HG02970 (cell line): Measurements from ENCODE around the gene CYP2C18.
A peak's percentile ranks its signal among the peaks of the same experiment; 100 is the strongest.
"Not testable (repeated sequence)": the region's sequence is repeated elsewhere in the genome, so short reads cannot be mapped to it uniquely, and the experiment has no call there.

Source experiments
- ATAC-seq: cut with Tn5 transposase; IDR thresholded peaks from one replicate; pipeline ENCODE4 v1.9.1; 2021; ENCODE audit warnings: mild to moderate bottlenecking, moderate library complexity, moderate number of reproducible peaks; ENCODE audit not compliant: unreplicated experiment, low FRiP score

The CYP2C18 gene

DNA sequence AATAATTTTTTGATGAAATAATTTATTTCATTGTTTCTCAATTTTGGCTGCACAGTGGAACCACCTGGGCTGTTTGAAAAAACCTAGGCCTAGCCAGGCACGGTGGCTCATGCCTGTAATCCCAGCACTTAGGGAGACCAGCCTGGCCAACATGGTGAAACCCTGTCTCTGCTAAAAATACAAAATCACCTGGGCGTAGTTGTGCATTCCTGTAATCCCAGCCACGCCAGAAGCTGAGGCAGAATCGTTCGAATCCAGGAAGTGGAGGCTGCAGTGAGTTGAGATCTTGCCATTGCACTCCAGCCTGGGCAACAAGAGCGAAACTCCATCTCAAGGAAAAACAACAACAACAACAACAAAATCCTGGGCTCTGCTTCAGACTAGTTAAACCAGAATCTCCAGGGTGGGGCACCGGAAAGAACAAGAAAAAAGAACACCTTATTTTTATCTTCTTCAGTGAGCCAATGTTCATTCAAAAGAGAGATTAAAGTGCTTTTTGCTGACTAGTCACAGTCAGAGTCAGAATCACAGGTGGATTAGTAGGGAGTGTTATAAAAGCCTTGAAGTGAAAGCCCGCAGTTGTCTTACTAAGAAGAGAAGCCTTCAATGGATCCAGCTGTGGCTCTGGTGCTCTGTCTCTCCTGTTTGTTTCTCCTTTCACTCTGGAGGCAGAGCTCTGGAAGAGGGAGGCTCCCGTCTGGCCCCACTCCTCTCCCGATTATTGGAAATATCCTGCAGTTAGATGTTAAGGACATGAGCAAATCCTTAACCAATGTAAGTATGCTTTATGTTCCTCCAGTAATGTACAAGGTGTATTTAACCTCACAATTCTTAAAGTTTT lies at the start of gene CYP2C18:
Gene CYP2C18 (plus strand): TSS at position 516 of the 841 bp plus-strand sequence. CDS start 91 bp downstream, at position 607.
- no peak for ATAC-seq

DNA sequence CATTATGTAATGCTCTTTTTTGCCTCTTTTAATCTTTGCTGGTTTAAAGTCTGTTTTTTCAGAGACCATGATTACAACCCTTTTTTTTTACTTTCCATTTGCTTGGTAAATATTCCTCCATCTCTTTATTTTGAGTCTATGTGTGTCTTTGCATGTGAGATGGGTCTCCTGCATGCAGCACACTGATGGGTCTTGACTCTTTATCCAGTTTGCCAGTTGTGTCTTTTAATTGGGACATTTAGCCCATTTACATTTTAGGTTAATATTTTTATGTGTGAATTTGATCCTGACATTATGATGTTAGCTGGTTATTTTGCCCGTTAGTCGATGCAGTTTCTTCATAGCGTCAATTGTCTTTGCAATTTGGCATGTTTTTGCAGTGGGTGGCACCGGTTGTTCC lies 45.4 kb upstream of the CYP2C18 start:
- ATAC-seq = not testable (repeated sequence)

DNA sequence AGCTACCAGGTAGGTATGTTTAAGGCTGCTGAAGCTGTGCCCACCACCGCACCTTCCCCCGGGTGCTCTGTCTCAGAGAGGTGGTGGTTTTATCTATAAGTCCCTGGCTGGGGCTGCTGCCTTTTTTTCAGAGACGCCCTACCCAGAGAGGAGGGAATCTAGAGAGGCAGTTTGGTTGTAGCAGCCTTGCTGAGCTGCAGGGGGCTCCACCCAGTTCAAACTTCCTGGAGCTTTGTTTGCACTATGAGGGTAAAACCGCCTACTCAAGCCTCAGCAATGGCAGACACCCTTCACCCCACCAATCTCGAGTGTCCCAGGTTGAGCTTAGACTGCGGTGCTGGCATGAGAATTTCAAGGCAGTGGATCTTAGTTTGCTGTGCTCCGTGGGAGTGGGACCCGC lies 43.6 kb upstream of the CYP2C18 start:
- no peak for ATAC-seq

DNA sequence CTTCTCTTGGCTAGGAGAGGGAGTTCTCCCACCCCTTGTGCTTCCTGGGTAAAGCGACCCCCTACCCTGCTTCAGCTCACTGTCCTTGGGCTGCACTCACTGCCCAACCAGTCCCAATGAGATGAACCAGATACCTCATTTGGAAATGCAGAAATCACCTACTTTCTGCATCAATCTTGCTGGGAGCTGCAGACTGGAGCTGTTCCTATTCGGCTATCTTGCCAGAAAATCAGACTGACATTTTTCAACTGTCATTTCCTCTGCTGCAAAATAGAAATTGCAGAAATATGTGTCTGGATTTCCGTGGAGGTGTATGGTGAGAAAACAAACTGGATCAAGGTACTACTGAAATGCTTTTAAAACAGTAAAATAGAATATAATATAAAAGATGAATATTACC lies 43.0 kb upstream of the CYP2C18 start:
- ATAC-seq = no peak

DNA sequence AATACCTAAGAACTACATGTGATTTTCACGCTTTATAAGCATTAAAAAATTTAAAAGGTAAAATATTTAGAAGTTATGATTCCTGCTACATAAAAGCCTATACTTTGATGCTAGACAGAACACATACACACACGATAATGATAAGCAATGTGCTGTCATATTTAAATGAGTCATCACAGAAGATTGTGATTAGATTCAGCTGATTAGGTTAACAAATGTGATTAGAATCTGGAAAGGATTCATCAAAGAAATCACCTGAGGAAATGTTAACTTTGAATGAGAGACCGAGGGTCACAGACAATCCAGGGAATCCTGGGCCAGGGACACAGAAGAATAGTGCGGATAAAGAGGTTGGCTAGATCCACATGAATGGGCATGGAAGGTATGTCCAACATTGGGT lies 42.0 kb upstream of the CYP2C18 start:
- ATAC-seq = no peak

DNA sequence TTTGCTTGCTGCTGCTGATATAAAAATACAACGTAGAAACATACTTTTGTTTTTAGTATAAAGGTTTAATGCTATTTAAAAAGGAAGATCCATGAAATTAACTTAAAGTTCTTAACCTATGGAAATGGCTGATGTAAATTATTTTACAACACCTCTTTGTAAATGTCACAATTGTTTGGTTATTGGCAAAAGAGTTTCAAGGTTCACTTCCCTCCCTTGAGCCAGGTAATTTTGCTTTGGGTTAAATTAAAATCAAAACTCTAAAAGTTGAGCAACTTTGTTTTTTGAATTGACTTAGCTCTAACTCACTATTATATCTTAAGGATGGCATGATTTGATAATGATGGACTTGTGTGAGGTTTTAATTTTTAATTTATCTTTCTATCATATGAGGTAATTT lies 39.2 kb upstream of the CYP2C18 start:
- no peak for ATAC-seq

DNA sequence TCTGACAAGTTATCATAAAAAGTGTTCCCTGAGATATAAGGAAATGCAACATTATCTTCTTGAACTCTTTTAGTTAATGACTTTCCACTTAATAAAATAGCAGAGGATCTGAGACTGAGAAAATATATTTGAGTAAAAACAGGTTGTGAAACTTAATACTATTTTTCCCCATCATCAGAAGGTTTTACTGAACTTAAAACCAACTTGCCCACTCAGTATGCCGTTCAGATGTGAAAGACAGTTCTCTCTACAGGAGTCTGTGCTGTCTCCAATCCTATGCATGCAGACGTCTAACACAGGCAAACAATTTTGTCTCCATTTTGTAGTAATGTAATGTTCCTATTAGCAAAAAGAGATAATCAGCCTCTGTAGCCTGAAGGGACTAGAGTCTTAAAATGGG lies 38.2 kb upstream of the CYP2C18 start:
- ATAC-seq = no peak

DNA sequence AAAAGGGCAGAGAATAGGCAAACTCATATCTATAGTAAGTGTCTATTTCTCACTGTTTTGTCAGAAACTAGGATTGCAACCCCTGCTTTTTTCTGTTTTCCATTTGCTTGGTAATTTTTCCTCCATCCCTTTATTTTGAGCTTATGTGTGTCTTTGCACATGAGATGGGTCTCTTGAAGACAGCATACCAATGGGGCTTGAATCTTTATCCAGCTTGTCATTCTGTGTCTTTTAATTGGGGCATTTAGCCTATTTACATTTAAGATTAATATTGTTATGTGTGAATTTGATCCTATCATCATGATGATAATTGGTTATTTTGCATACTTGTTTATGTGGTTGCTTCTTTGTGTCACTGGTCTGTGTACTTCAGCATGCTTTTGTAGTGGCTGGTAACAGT lies 28.3 kb upstream of the CYP2C18 start:
- not testable (repeated sequence) for ATAC-seq

DNA sequence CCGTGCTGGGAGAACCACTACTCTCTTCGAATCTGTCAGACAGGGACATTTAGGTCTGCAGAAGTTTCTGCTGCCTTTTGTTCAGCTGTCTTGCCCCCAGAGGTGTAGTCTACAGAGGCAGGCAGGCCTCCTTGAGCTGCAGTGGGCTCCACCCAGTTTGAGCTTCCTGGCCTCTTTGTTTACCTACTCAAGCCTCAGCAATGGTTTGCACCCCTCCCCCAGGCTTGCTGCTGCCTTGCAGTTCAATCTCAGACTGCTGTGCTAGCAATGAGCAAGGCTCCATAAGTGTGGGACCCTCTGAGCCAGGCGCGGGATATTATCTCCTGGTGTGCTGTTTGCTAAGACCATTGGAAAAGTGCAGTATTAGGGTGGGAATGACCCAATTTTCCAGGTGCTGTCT lies 20.5 kb upstream of the CYP2C18 start:
- not testable (repeated sequence) for ATAC-seq

DNA sequence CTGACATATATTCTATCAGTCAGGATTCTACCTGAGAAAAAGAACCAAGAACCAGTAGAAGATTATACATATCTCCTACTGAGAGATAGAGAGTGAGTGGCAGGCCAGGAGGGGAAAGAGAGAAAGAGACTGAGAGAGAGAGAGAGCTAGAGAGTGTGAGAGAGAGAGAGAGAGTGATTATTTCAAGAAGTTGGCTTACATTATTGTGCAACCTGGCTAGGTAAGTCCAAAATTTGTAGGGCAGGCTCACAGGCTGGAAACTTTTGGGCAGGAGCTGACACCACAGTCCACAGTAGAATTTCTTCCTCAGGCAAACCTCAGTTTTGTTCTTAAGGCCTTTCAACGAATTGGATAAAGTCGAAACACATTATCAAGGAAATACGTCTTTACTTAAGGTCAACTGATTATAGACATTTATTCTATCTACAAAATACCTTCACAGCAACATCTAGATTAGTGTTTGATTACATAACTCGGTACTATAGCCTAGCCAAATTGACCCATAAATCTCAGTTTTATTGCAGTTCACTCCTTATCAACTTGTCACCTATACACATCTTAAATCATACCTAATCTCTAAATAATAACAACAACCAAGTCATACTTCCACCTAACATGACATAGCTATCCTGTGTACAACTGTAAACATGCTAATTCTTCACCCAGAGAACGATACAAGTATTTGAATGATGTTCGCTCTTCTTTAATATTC lies 17.0 kb upstream of the CYP2C18 start:
- ATAC-seq = no peak

DNA sequence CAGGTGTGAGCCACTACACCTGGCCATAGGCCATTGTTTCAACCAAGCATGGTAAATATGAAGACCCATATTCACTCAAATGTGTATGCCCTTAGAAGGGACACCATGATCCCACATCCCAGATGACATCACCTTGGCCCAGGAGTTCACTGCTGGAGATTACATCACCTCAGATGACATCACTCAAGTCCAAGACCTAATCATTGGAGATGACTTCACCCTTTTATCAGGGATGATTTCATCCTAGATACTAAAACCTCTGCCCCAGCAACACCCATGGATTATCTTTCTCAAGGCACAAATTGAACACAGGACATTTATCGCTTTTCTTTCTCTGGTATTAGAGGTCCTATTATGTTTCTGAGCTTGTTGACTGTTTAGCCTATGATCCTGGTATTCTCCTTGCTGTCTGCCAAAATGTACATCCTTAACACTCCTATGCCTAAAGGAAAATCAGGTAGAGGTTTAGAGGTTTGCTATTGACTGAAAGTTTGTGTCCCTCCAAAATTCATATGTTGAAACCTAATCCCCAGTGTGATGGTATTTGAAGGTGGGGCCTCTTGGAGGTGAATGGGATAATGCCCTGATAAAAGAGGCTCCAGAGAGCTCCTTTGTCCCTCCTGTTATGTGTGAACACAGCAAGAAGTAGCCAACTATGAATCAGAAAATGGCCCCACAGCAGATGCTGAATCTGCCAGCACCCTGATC lies 9.8 kb upstream of the CYP2C18 start:
- no peak for ATAC-seq

DNA sequence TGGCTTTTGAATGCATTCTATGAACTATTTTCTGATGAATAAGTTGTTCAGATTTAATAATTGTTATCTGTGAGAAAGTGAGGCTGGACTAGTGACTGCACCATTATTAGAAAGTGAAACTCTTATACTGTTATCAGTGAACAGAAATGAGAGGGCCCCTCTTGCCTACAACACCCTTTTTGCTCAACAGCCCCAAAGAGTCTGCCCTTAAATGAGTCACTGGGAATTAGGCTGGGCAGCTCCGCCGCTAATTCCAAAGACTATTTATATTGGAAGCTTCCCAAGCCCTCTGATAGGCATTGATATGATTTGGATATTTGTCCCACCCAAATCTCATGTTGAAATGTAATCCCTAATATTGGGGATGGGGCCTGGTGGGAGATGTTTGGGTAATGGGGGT lies 7.0 kb upstream of the CYP2C18 start:
- no peak for ATAC-seq

DNA sequence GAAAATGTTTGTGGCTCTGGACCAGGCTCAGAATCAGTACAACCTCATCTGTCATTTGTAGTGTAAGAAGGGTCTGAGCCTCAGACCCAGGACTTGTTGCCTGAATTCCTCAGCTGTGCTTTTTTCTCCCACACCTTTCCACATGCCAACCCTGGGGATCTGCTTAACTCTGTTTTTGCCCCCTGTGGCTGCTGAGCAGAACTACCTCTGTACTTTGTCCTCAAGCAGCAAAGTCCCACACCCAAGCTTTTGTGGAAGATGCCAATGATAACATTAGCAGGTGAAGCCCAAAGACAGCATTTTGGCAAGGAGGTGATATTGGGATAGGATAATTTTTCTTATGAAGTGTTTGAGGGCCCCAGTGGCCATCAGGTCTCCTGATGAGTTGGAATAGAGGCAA lies 5.8 kb upstream of the CYP2C18 start:
- no peak for ATAC-seq

DNA sequence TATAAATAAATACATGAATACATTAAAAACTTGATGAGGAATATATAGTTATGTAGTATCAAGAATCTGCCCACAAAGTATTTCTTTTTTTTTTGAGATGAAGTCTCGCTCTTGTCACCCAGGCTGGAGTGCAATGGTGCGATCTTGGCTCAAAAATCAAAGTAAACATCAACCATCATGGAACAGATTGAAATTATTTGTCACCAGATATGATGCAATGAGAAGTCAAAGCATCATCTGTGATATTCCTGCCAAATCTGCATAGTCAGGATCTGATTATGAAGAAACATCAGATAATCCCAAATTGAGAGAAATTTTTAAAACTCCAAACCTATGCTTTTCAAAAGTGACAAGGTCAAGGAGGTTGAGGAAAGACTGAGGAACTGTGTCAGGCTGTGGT lies 5.1 kb upstream of the CYP2C18 start:
- no peak for ATAC-seq

DNA sequence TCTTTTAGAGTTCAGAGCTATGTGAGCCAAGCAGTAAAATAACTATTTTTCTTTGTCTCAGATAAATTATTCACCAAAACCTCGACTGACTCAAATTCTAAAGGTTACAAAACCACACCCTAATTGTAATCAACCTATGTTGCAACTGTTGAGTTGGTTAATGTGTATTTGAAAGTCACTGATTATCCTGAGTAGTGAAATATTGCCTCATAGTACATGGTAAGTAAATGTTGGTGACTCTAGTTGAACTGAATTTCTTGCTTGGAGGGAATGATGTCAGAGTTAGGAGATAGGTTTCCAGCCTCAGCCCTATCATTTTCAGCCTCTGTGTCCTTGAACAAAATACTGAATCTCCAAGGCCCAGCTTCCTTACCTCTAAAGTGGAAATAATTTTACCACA lies 3.0 kb upstream of the CYP2C18 start:
- peak; percentile 77 for ATAC-seq

DNA sequence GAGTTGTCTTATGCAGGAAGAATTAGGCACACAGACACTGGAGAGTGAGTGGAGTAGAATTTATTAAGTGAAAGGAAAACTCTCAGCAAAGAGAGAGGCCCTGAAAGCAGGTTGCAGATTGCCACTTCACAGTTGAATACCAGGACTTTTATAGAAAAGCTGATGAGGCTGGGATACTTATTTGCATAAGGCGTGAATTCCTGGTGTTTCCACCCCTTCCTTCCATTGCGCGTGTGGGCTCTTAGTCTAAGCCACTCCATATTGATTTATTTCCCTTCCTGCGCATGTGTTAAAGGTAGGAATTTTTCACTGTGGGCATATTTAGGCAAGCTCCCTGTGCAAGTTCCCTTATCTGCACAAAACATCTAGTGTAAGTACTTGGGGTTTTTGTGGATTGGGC lies 893 bp upstream of the CYP2C18 start:
- ATAC-seq = not testable (repeated sequence)

DNA sequence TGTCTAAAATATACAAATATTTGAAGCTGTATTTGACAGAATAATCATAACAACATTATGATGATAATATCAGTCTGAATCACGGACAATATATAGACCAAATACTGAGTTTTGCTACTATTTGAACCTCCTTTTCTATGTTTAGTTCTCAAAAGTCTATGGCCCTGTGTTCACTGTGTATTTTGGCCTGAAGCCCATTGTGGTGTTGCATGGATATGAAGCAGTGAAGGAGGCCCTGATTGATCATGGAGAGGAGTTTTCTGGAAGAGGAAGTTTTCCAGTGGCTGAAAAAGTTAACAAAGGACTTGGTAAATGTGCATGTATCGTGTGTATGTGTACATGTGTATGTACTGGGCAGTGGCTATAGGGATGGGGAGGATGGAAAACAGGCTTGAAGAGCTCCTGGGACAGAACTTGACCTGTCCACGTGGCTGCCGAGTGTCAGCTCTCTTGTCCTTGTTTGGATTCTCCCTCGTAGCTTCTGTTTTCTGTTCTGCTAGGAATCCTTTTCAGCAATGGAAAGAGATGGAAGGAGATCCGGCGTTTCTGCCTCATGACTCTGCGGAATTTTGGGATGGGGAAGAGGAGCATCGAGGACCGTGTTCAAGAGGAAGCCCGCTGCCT lies 4.2 kb downstream of the CYP2C18 start:
- ATAC-seq = no peak

DNA sequence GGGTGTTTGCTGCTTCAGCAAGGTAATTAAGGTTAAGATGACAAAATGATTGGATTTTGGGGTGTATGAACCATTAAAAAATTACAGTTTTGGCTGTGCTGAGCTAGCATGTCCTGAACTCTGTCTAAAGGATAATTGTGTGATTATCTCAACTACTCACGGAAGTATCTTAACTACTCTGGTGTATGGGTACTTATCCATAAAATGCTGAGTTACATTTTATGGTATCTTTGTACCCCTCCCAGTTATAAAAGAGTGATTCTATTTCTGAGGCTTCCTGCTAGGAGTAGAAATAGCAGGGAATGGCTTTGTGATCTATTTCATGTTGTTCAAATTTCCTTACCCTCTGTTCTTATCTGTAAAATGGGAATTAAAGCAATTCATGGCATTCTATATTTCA lies 22.6 kb downstream of the CYP2C18 start:
- no peak for ATAC-seq

DNA sequence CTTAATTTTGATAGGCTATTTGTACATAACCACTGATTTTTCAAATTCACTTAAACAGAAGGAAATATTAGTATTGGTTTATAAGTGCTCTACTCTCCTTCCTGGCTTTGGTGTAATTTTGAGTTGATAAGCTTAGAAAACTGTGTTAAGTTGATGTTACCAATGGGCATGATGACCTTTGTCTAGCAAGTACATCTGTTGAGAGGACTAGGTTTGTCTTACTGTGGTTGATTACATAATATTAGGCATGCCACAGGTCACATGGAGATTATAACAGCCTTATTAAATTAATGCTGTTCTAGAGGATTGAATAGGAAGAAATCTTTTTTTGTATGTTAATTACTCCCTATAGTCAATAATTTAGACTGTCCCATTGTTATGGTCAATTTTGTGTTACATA lies 27.0 kb downstream of the CYP2C18 start:
- no peak for ATAC-seq

DNA sequence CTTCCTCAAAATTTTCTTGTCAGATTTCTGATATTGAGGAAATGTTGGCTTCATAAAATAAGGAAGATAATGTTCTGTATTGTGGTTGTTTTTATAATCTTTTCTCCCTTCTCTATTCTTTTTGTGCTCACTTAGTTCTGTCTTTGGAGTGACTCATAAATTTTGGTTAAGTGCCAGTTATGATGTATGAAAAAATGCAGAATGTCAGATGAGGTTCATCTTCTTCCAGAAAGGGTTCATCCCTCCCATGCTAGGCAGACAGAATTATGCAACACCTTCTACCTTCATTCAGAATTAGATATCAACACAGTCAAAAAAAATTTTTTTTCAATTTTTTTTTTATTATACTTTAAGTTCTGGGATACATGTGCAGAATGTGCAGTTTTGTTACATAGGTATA lies 42.3 kb downstream of the CYP2C18 start:
- no peak for ATAC-seq

DNA sequence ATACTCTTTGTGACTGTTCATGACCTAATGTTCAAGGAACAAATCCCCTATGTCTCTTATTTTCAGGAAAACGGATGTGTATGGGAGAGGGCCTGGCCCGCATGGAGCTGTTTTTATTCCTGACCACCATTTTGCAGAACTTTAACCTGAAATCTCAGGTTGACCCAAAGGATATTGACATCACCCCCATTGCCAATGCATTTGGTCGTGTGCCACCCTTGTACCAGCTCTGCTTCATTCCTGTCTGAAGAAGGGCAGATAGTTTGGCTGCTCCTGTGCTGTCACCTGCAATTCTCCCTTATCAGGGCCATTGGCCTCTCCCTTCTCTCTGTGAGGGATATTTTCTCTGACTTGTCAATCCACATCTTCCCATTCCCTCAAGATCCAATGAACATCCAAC lies 51.7 kb downstream of the CYP2C18 start:
- no peak for ATAC-seq
